AG04450 (cell line): ENCODE measurements around the gene MYOT. TPM values are rescaled to one million over a fixed set of nuclear protein-coding genes. Genes with fewer than 3 reads are reported as not detected.
"Not testable (repeated sequence)": the region's sequence is repeated elsewhere in the genome, so short reads cannot be mapped to it uniquely, and the experiment has no call there.

ENCODE experiments used
- CTCF ChIA-PET: fragments of 300-600, 350-600 bp; formaldehyde crosslinking; extraction: SDS; loops from one replicate; lab custom pipeline; 2022; ENCODE audit warnings: antibody characterized with exemption, inconsistent platforms; lab: Charles Lee
- POLR2A ChIA-PET: fragments of 350-600 bp; formaldehyde crosslinking; extraction: SDS; loops from one replicate; lab custom pipeline; 2021; ENCODE audit warnings: antibody characterized with exemption, inconsistent platforms; lab: Yijun Ruan, JAX
- DNase-seq: peaks from one replicate; pipeline ENCODE4 v3.0.0-alpha.2; 2011; ENCODE audit warnings: low read depth, low spot score
- H3K27ac ChIP-seq: one replicate; pipeline ENCODE4 v1.5.1; 2012; ENCODE audit warnings: low read depth, low read length, control low read depth
- H3K27me3 ChIP-seq: one replicate; pipeline ENCODE4 v1.6.0; 2012; ENCODE audit warnings: low read length; ENCODE audit not compliant: control insufficient read depth, insufficient read depth
- H3K4me3 ChIP-seq: 2 replicates; pipeline ENCODE4 v1.5.1; 2011; ENCODE audit warnings: mild to moderate bottlenecking, low read depth, low read length, control low read depth
- H3K9me3 ChIP-seq: 2 replicates; pipeline ENCODE4 v1.5.1; 2012; ENCODE audit warnings: low read length; ENCODE audit not compliant: control insufficient read depth, insufficient read depth
- CTCF ChIP-seq: IDR thresholded peaks from 2 replicates; pipeline ENCODE4 v1.5.1; 2011; ENCODE audit warnings: low read depth, low read length, control low read depth, inconsistent platforms
- polyA plus RNA-seq: library from polyadenylated mRNA; depleted of rRNA; stranded (reverse); fragments of >200 nt; gene quantifications from 2 replicates; pipeline ENCODE4 v1.2.3, GENCODE V29; 2011

Gene MYOT
- polyA plus RNA-seq, 1 experiment = not detected

- DNase-seq = no peak
- ChIA-PET CTCF (interaction anchor here (1.1 to 1.5 kb wide), 2 partner anchors 66 to 216 kb away, joined by 3 to 4 read pairs; no protein-coding TSS in a partner anchor), POLR2A (no interaction called here)
- H3K4me3 ChIP-seq = no peak overlapping the region
- peaks cover 5% of the 10 kb centered on the region for H3K27me3 ChIP-seq
- TF ChIP-seq CTCF = no peak
- no peaks in the 10 kb centered on the region for H3K9me3 ChIP-seq
- H3K27ac ChIP-seq = no peak overlapping the region
Measured at GRCh38 chr5:137845472-137845871, 22.2 kb upstream of the MYOT start.

- CTCF ChIA-PET = interaction anchor here (0.6 kb wide), 1 partner anchor 105 kb away, joined by 4 read pairs; no protein-coding TSS in a partner anchor
- Histone ChIP-seq H3K27ac (no peak overlapping the region), H3K4me3 (no peak overlapping the region), H3K9me3 (no peaks in the 10 kb centered on the region), H3K27me3 (peaks cover 3% of the 10 kb centered on the region)
- no peak for TF ChIP-seq CTCF
- POLR2A ChIA-PET = no interaction called here
- no peak for DNase-seq
Measured at GRCh38 chr5:137847687-137848086, 20.0 kb upstream of the MYOT start.

GRCh38 chr5:137853165-137853564 lies 14.5 kb upstream of the MYOT start:
- H3K27ac ChIP-seq, H3K4me3 ChIP-seq, H3K27me3 ChIP-seq, POLR2A ChIA-PET, H3K9me3 ChIP-seq, DNase-seq, CTCF ChIA-PET: not testable (repeated sequence)

GRCh38 chr5:137856201-137856600 lies 11.5 kb upstream of the MYOT start:
- POLR2A ChIA-PET = no interaction called here
- H3K27ac ChIP-seq = no peak overlapping the region
- H3K4me3 ChIP-seq = no peak overlapping the region
- no peaks in the 10 kb centered on the region for H3K27me3 ChIP-seq
- no peaks in the 10 kb centered on the region for H3K9me3 ChIP-seq
- DNase-seq = no peak
- TF ChIP-seq CTCF = no peak
- CTCF ChIA-PET = no interaction called here

- H3K4me3 ChIP-seq = no peak overlapping the region
- POLR2A ChIA-PET = no interaction called here
- no peak for DNase-seq
- no peaks in the 10 kb centered on the region for H3K9me3 ChIP-seq
- CTCF ChIA-PET = no interaction called here
- no peak for TF ChIP-seq CTCF
- H3K27ac ChIP-seq = no peak overlapping the region
- no peaks in the 10 kb centered on the region for H3K27me3 ChIP-seq
Measured at GRCh38 chr5:137856916-137857862, 10.5 kb upstream of the MYOT start.
